Activated CD4-positive, alpha-beta T cell treated with anti-CD3 and anti-CD28 coated beads for 36 hours (primary cell): ENCODE data around the gene GDI2. TPM values are rescaled to one million over a fixed set of nuclear protein-coding genes. Genes with fewer than 3 reads are reported as not detected.
A peak's percentile ranks its signal among the peaks of the same experiment; 100 is the strongest.

ENCODE experiments used
- ATAC-seq: fragments of 200-7000 bp; cut with Tn5 transposase; one replicate; pipeline ENCODE4 v1.10.0; 2021; ENCODE audit warnings: mild to moderate bottlenecking, moderate library complexity
- CTCF ChIA-PET: fragments of 350-600 bp; sonication (Branson Sonifier 250); formaldehyde crosslinking; loops from one replicate; lab custom pipeline; 2021; ENCODE audit warnings: antibody characterized with exemption; lab: Charles Lee
- POLR2A ChIA-PET: fragments of 350-600 bp; sonication (Branson Sonifier 250); formaldehyde crosslinking; loops from one replicate; lab custom pipeline; 2021; ENCODE audit warnings: antibody characterized with exemption, inconsistent platforms; lab: Charles Lee
- DNase-seq: peaks from one replicate; pipeline ENCODE4 v3.0.0-alpha.2; 2020
- H3K27ac Mint-ChIP-seq: one replicate; pipeline ENCODE4 v1.8.0; 2021; ENCODE audit warnings: mixed read lengths
- H3K27me3 Mint-ChIP-seq: one replicate; pipeline ENCODE4 v1.8.0; 2021; ENCODE audit warnings: mixed read lengths
- H3K36me3 Mint-ChIP-seq: one replicate; pipeline ENCODE4 v1.8.0; 2021; ENCODE audit warnings: low read depth, mixed read lengths
- H3K4me1 Mint-ChIP-seq: one replicate; pipeline ENCODE4 v1.8.0; 2021; ENCODE audit warnings: mixed read lengths
- H3K4me3 Mint-ChIP-seq: one replicate; pipeline ENCODE4 v1.8.0; 2021; ENCODE audit warnings: mild to moderate bottlenecking, moderate library complexity, mixed read lengths
- H3K9me3 Mint-ChIP-seq: one replicate; pipeline ENCODE4 v1.8.0; 2021; ENCODE audit warnings: low read depth, mixed read lengths
- intact Hi-C, 2 experiments: fragments of 100-400 bp; cut with DNase I in 1 of 2; cut with micrococcal nuclease in 1 of 2; formaldehyde crosslinking; loops; one replicate each; pipeline versions ENCODE4 v1.14.2 to v1.15.1; 2022 to 2024; cut with DNase I, micrococcal nuclease
- total RNA-seq, 2 experiments: library from RNA; stranded (reverse); gene quantifications; one replicate each; pipeline ENCODE4 v1.2.3, GENCODE V29; 2021

The GDI2 gene
- total RNA-seq, 2 experiments from 2014 or later: 276 to 290 TPM

GRCh38 chr10:5744849-5745248, 68.4 kb downstream of the GDI2 start:
- ATAC-seq: no peak
- CTCF ChIA-PET: interaction anchor here (0.7 kb wide), 1 partner anchor 16 kb away, joined by 3 read pairs; no protein-coding TSS in a partner anchor

GRCh38 chr10:5743736-5744135, 69.5 kb downstream of the GDI2 start:
- Mint-ChIP-seq H3K36me3 (peaks cover 63% of the 10 kb centered on the region), H3K4me1 (peaks cover 11% of the 10 kb centered on the region), H3K27ac (no peak overlapping the region), H3K4me3 (no peak overlapping the region), H3K9me3 (no peaks in the 10 kb centered on the region), H3K27me3 (no peaks in the 10 kb centered on the region)
- ChIA-PET POLR2A (no interaction called here), CTCF (no interaction called here)
- DNase-seq: no peak
- ATAC-seq: no peak
- intact Hi-C loops: no loop called here

More at GRCh38 chr10:5744849-5745248, 68.4 kb downstream of the GDI2 start:
- Mint-ChIP-seq H3K27ac (no peak overlapping the region), H3K36me3 (peaks cover 65% of the 10 kb centered on the region), H3K4me3 (no peak overlapping the region), H3K27me3 (no peaks in the 10 kb centered on the region), H3K9me3 (no peaks in the 10 kb centered on the region), H3K4me1 (peaks cover 11% of the 10 kb centered on the region)
- intact Hi-C loops: no loop called here
- DNase-seq: no peak
- POLR2A ChIA-PET: no interaction called here

- intact Hi-C loops: no loop called here
- Mint-ChIP-seq H3K4me1 (peaks cover 10% of the 10 kb centered on the region), H3K9me3 (no peaks in the 10 kb centered on the region), H3K4me3 (no peak overlapping the region), H3K27me3 (no peaks in the 10 kb centered on the region), H3K27ac (no peak overlapping the region), H3K36me3 (peaks cover 52% of the 10 kb centered on the region)
- DNase-seq (no peak), ATAC-seq (no peak)
- ChIA-PET POLR2A (no interaction called here), CTCF (interaction anchor here (2.0 kb wide), 1 partner anchor 12 kb away, joined by 6 read pairs; no protein-coding TSS in a partner anchor)
Observed at GRCh38 chr10:5742116-5742515, 71.1 kb downstream of the GDI2 start.

GRCh38 chr10:5741276-5741675, 72.0 kb downstream of the GDI2 start:
- POLR2A ChIA-PET: no interaction called here
- H3K4me3 Mint-ChIP-seq: no peak overlapping the region
- CTCF ChIA-PET: interaction anchor here (1.0 to 2.0 kb wide), 4 partner anchors 9 to 48 kb away, joined by 3 to 6 read pairs (median 4); no protein-coding TSS in a partner anchor
- no peaks in the 10 kb centered on the region for H3K9me3 Mint-ChIP-seq
- no peak for DNase-seq
- H3K36me3 Mint-ChIP-seq: peaks cover 50% of the 10 kb centered on the region
- no peak overlapping the region for H3K27ac Mint-ChIP-seq
- no peak for ATAC-seq
- intact Hi-C loops: no loop called here
- H3K4me1 Mint-ChIP-seq: peaks cover 4% of the 10 kb centered on the region
- H3K27me3 Mint-ChIP-seq: no peaks in the 10 kb centered on the region

- Mint-ChIP-seq H3K9me3 (no peaks in the 10 kb centered on the region), H3K4me1 (peaks cover 4% of the 10 kb centered on the region), H3K27me3 (no peaks in the 10 kb centered on the region), H3K4me3 (no peak overlapping the region), H3K27ac (no peak overlapping the region), H3K36me3 (peaks cover 39% of the 10 kb centered on the region)
- ChIA-PET CTCF (no interaction called here), POLR2A (no interaction called here)
- DNase-seq (no peak), ATAC-seq (no peak)
- intact Hi-C loops: no loop called here
Observed at GRCh38 chr10:5738427-5738826, 74.8 kb downstream of the GDI2 start.

GRCh38 chr10:5737352-5737751, 75.9 kb downstream of the GDI2 start:
- no peak for DNase-seq
- intact Hi-C loops: no loop called here
- peaks cover 39% of the 10 kb centered on the region for H3K36me3 Mint-ChIP-seq
- ChIA-PET CTCF (interaction anchor here (0.6 to 1.6 kb wide), 3 partner anchors 18 to 1686 kb away, joined by 3 to 5 read pairs (median 3); no protein-coding TSS in a partner anchor), POLR2A (no interaction called here)
- peaks cover 4% of the 10 kb centered on the region for H3K4me1 Mint-ChIP-seq
- no peaks in the 10 kb centered on the region for H3K9me3 Mint-ChIP-seq
- H3K27me3 Mint-ChIP-seq: no peaks in the 10 kb centered on the region
- no peak overlapping the region for H3K27ac Mint-ChIP-seq
- H3K4me3 Mint-ChIP-seq: no peak overlapping the region
- ATAC-seq: no peak

- H3K27me3 Mint-ChIP-seq: no peaks in the 10 kb centered on the region
- no peak overlapping the region for H3K27ac Mint-ChIP-seq
- no peak overlapping the region for H3K4me3 Mint-ChIP-seq
- ChIA-PET CTCF (interaction anchor here (1.0 to 1.6 kb wide), 2 partner anchors 18 to 21 kb away, joined by 3 to 5 read pairs; no protein-coding TSS in a partner anchor), POLR2A (no interaction called here)
- ATAC-seq (no peak), DNase-seq (no peak)
- H3K36me3 Mint-ChIP-seq: peaks cover 40% of the 10 kb centered on the region
- H3K9me3 Mint-ChIP-seq: no peaks in the 10 kb centered on the region
- intact Hi-C loops: no loop called here
- H3K4me1 Mint-ChIP-seq: peaks cover 8% of the 10 kb centered on the region
Observed at GRCh38 chr10:5736591-5736990, 76.6 kb downstream of the GDI2 start.

GRCh38 chr10:5735119-5735518, 78.1 kb downstream of the GDI2 start:
- Mint-ChIP-seq H3K9me3 (no peaks in the 10 kb centered on the region), H3K27ac (peak overlapping the region; percentile 10), H3K4me3 (no peak overlapping the region), H3K4me1 (peaks cover 21% of the 10 kb centered on the region), H3K36me3 (peaks cover 44% of the 10 kb centered on the region), H3K27me3 (no peaks in the 10 kb centered on the region)
- no peak for DNase-seq
- ATAC-seq: no peak
- intact Hi-C loops: no loop called here
- POLR2A ChIA-PET: no interaction called here
- CTCF ChIA-PET: interaction anchor here (1.3 kb wide), 2 partner anchors 9 to 17 kb away, joined by 4 read pairs; no protein-coding TSS in a partner anchor

- H3K4me1 Mint-ChIP-seq: peaks cover 22% of the 10 kb centered on the region
- no peaks in the 10 kb centered on the region for H3K9me3 Mint-ChIP-seq
- H3K36me3 Mint-ChIP-seq: peaks cover 45% of the 10 kb centered on the region
- no peaks in the 10 kb centered on the region for H3K27me3 Mint-ChIP-seq
- intact Hi-C loops: no loop called here
- CTCF ChIA-PET: interaction anchor here (0.7 kb wide), 2 partner anchors 102 to 762 kb away, joined by 3 read pairs; no protein-coding TSS in a partner anchor
- POLR2A ChIA-PET: no interaction called here
- no peak overlapping the region for H3K27ac Mint-ChIP-seq
- ATAC-seq (no peak), DNase-seq (no peak)
- no peak overlapping the region for H3K4me3 Mint-ChIP-seq
Observed at GRCh38 chr10:5732141-5732540, 81.1 kb downstream of the GDI2 start.

GRCh38 chr10:5731559-5731958, 81.7 kb downstream of the GDI2 start:
- H3K4me1 Mint-ChIP-seq: peaks cover 22% of the 10 kb centered on the region
- H3K4me3 Mint-ChIP-seq: no peak overlapping the region
- peak overlapping the region; percentile 48 for H3K27ac Mint-ChIP-seq
- peaks cover 45% of the 10 kb centered on the region for H3K36me3 Mint-ChIP-seq
- H3K9me3 Mint-ChIP-seq: no peaks in the 10 kb centered on the region
- ATAC-seq: peak; percentile 66
- no peak for DNase-seq
- ChIA-PET CTCF (interaction anchor here (0.9 kb wide), 1 partner anchor 109 kb away, joined by 3 read pairs; no protein-coding TSS in a partner anchor), POLR2A (interaction anchor here (1.3 kb wide), 1 partner anchor 8 kb away, joined by 3 read pairs; no protein-coding TSS in a partner anchor)
- intact Hi-C loops: no loop called here
- H3K27me3 Mint-ChIP-seq: no peaks in the 10 kb centered on the region

GRCh38 chr10:5730766-5731165, 82.5 kb downstream of the GDI2 start:
- H3K4me1 Mint-ChIP-seq: peaks cover 22% of the 10 kb centered on the region
- intact Hi-C loops: no loop called here

GRCh38 chr10:5723692-5724091, 89.5 kb downstream of the GDI2 start:
- ATAC-seq (no peak), DNase-seq (no peak)
- ChIA-PET CTCF (interaction anchor here (0.7 kb wide), 1 partner anchor 17 kb away, joined by 3 read pairs; no protein-coding TSS in a partner anchor), POLR2A (interaction anchor here (0.7 kb wide), 2 partner anchors 51 to 307 kb away, joined by 3 to 4 read pairs; no protein-coding TSS in a partner anchor)
- Mint-ChIP-seq H3K4me3 (no peak overlapping the region), H3K27ac (peak overlapping the region; percentile 29), H3K4me1 (peaks cover 16% of the 10 kb centered on the region), H3K36me3 (peaks cover 29% of the 10 kb centered on the region), H3K27me3 (no peaks in the 10 kb centered on the region), H3K9me3 (no peaks in the 10 kb centered on the region)
- intact Hi-C loops: no loop called here

More at GRCh38 chr10:5730766-5731165, 82.5 kb downstream of the GDI2 start:
- ChIA-PET CTCF (interaction anchor here (0.9 to 1.3 kb wide), 2 partner anchors 11 to 108 kb away, joined by 3 to 6 read pairs; no protein-coding TSS in a partner anchor), POLR2A (interaction anchor here (1.3 kb wide), 1 partner anchor 9 kb away, joined by 3 read pairs; no protein-coding TSS in a partner anchor)
- DNase-seq (no peak), ATAC-seq (no peak)
- H3K36me3 Mint-ChIP-seq: peaks cover 46% of the 10 kb centered on the region
- peak overlapping the region; percentile 19 for H3K27ac Mint-ChIP-seq
- H3K4me3 Mint-ChIP-seq: no peak overlapping the region
- H3K9me3 Mint-ChIP-seq: no peaks in the 10 kb centered on the region
- H3K27me3 Mint-ChIP-seq: no peaks in the 10 kb centered on the region
